DMS153 (cell line): ENCODE data around the gene DYNLRB1.
"Not testable (repeated sequence)": the region's sequence is repeated elsewhere in the genome, so short reads cannot be mapped to it uniquely, and the experiment has no call there.

Experiments
- DNase-seq: peaks from one replicate; lab custom pipeline; 2025; lab: John Stamatoyannopoulos, UW

DYNLRB1 gene

GRCh38 chr20:34512266-34512954 lies 3.8 kb upstream of the DYNLRB1 start:
- DNase-seq, result no peak

GRCh38 chr20:34512955-34513419 lies 3.2 kb upstream of the DYNLRB1 start:
- DNase-seq, result no peak

GRCh38 chr20:34514034-34514433 lies 2.2 kb upstream of the DYNLRB1 start:
- not testable (repeated sequence) for DNase-seq

DNA sequence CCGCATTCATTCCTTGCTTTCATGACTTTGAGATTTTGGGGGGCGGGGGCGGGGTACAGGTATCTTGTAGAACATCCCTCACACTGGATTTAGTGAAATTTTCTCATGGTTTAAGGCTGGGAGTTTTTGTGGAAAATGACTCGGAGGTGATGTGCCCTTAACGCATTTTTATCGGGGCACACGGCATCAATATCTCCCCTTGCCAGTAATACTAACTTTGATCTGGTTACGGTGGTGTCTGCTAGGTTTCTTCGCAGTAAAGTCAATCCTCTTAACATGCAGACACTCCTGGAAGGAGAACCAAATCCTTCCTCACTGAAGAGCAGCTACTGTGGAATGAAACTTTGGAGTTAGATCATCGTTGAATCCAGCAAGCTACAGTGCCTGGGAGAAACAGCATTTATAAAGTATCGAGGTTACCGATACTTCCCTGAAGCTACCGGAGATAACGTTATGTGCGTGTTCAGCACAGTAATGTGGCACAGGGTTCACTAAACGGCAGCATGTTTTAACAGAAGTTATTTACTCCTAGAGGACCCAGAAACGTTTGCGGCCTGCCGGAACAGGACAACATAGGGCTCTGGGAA lies 1.2 kb upstream of the DYNLRB1 start:
- no peak for DNase-seq

- peak; percentile 55 for DNase-seq
These were observed 557 bp upstream of the DYNLRB1 start for GRCh38 chr20:34515484-34516246.

- no peak for DNase-seq
These were observed 888 bp downstream of the DYNLRB1 start for GRCh38 chr20:34517114-34517505.

- DNase-seq, result not testable (repeated sequence)
These were observed 2.6 kb downstream of the DYNLRB1 start for GRCh38 chr20:34518863-34519262.

- not testable (repeated sequence) for DNase-seq
These were observed 3.6 kb downstream of the DYNLRB1 start for GRCh38 chr20:34519841-34520240.

DNA sequence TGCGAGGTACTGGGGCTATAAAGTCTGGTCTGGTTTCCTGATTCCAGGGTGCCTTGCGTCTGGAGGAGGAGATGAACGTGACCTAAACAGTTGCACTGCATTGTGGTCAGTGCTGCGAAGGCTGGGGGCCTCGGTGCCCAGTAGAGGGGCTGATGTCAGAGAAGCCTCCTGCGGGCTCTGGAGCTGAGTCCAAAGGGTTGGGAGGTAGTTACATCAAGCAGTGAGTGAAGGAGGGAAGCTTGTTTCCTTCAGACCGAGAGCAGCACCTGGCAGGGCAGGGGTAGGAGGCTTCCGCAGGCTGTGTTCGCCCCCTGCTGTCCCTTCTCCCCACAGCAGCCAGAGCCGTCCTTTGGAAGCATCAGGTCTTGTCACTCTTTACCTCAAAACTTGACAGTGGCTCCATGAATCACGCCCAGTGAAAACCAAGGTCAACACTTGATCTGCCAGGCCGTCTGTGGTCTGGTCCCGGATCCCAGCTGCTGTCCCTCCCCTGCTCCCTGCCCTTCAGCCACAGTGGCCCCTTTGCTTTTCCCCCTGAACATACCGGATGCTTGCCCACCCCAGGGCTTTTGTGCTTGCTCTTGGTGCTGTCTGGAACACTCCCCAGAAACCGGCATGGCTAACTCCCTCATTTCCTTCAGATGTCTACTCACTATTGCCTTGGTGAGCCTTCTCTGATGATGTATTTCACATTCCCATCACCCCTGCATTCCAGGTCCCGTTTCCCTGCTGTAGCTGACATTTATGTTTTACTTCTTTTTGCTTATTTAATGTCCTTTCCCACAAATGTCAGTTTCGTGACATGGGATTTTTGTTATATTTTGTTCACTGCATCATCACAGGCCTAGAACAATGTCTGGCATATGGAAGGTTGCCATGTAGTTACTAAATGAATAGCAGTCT lies 7.0 kb downstream of the DYNLRB1 start:
- DNase-seq, result no peak

DNA sequence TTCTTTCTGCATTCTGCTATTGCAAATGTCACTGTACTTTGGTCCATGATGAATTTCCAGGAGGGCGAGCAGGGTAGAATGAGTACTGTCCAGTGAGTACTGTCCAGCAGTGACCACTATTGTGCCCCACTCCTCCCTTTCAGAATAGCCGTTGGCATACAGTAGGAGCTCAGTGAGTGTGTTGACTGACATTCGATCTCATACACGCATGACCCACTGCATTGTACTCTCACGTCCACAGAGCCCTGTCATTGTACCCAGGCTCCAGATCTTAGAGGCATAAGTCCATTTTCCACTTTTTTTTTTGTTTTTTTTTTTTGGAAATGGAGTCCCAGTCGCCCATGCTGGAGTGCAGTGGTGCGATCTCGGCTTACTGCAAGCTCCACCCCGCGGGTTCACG lies 8.2 kb downstream of the DYNLRB1 start:
- no peak for DNase-seq

GRCh38 chr20:34525342-34525708 lies 9.1 kb downstream of the DYNLRB1 start:
- DNase-seq, result no peak

- peak; percentile 83 for DNase-seq
These were observed 9.6 kb downstream of the DYNLRB1 start for GRCh38 chr20:34525709-34526416.

DNA sequence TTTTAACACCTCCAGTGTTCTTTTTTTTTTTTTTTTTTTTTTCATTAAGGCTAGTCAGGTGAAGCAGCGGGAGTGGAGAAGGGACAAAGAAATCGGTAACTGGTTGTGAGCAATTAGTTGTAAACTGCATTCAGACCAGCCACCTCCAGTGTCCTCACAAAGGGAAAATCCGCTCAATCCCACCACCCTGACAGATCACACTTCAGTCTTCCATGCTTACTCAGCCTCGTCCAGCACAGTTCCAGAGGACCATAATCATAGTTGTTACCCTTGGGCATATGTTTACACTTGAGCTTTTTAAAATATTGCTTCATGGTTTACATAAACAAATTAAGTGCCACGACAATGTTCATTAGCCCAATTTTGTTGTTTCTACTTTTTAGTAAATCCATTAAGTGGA lies 10.2 kb downstream of the DYNLRB1 start:
- DNase-seq, result no peak

DNA sequence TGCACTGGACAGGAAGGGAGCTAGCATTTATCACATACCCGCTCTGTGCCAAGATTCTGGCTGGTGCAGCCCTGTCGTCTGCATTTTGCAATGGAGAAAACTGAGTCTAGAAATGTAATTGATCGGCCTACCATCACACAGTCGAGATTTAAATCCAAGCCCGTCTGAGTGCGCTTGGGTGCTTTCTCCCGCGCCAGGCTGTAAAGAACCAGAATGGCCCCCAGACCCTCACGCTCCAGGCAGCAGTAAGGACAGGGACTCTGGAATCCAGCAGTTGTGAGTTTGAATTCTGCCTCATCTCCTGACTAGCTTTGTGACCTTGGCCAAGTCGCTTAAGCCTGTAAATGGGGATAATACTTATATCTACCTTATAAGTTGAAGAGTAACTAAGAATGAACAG lies 10.8 kb downstream of the DYNLRB1 start:
- DNase-seq, result no peak

- no peak for DNase-seq
These were observed 12.7 kb downstream of the DYNLRB1 start for GRCh38 chr20:34528921-34529297.

GRCh38 chr20:34529742-34530141 lies 13.5 kb downstream of the DYNLRB1 start:
- DNase-seq, result no peak

- no peak for DNase-seq
These were observed 14.1 kb downstream of the DYNLRB1 start for GRCh38 chr20:34530342-34530741.

DNA sequence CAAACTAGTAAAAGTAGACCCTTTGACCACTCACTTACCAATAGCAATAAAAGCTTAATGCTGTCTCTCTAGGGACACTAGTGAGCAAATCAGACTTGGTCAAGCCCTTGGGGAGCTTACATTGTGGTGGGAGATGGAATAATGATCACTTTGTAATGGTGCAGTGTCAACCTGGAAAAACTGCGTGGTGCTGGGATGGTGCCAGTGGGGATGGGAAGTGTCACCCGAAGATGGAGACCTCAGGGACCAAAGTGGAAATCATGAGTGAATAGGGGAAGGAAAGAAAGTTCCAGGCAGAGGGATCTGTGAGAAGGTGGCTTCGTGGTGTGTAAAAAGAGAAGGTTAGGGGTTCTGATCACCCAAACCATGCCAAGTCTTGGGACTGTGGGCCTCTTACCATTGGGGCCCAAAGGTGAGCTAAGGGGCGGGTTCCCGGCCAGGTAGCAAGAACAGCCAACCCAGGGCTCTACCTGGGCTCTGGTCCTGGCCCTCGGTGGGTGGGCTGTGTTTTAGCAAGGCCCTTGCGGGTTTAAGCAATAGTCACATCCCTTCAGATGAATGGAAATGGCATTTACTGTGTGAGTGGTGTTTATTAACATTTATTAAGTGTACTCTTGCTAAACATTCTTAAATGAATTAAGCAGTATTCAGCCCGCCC lies 15.5 kb downstream of the DYNLRB1 start:
- DNase-seq, result no peak

DNA sequence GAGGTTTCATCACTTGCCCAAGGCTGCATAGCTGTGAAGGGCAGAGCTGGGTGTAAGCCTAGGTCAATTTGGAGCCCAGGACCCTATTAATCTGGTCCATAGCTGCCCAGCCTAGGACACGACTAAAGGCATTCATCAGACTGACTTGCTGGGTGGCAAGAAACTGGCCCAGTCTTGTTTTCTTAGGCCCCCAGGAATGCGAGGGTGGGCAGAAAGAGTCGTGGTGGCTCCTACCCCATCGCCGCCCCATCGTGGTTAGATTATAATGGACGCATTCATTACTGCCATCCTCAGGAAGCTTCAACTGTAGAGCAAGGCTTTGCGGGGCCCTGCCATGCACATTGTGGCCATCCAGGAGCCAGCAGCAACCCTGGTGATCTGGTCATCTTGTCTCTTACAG lies 16.1 kb downstream of the DYNLRB1 start:
- no peak for DNase-seq

GRCh38 chr20:34532756-34533155 lies 16.5 kb downstream of the DYNLRB1 start:
- DNase-seq, result no peak
